Activated naive CD4-positive, alpha-beta T cell treated with anti-CD3 and anti-CD28 coated beads, Interleukin-2, amount 50 U/mL, for 72 hours (primary cell): ENCODE results near the gene NUP133. TPM values are rescaled to one million over a fixed set of nuclear protein-coding genes. Genes with fewer than 3 reads are reported as not detected.
"Not testable (repeated sequence)": the region's sequence is repeated elsewhere in the genome, so short reads cannot be mapped to it uniquely, and the experiment has no call there.

Experiments
- ATAC-seq, 2 donors: fragments of 150-1000 bp; cut with Tn5 transposase; 2 replicates each; pipeline ENCODE4 v1.10.0; 2021; ENCODE audit warnings: mild to moderate bottlenecking in 2 of 2, moderate library complexity in 2 of 2
- DNase-seq, 2 donors: peaks; one replicate each; pipeline ENCODE4 v3.0.0; 2021 to 2022; ENCODE audit warnings: low spot score in 2 of 2
- H3K27ac Mint-ChIP-seq, 2 donors: one replicate each; pipeline ENCODE4 v1.8.0; 2022; ENCODE audit warnings: mild to moderate bottlenecking in 2 of 2, mixed read lengths in 2 of 2
- H3K36me3 Mint-ChIP-seq, 2 donors: one replicate each; pipeline ENCODE4 v1.8.0; 2022; ENCODE audit warnings: mixed read lengths in 2 of 2
- H3K9me3 Mint-ChIP-seq, 2 donors: one replicate each; pipeline ENCODE4 v1.8.0; 2022; ENCODE audit warnings: mixed read lengths in 2 of 2
- total RNA-seq, 2 donors: library from RNA; stranded (reverse); gene quantifications; one replicate each; pipeline ENCODE4 v1.2.3, GENCODE V29; 2022

Gene NUP133
- total RNA-seq, 2 donors from 2014 or later = 52.7 to 55.7 TPM

DNA sequence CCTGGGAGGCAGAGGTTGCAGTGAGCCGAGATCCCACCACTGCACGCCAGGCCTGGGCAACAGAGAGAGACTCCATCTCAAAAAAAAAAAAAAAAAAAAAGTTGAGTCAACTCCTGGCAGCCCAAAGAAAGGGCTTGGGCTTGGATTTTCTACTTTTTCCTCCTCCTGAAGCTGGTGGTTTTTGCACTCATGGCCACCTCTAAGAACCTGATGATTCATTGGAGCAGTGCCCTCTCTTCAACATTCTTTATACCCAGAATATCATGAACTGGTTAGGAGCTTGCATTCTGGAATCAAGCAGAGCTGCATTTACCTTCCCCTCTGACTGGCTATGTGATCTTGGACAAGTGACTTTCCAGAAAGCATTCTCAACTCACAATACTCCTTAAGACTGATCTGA lies 70.7 kb downstream of the NUP133 start:
- no peak for ATAC-seq
- peaks cover 12 to 32% of the 10 kb centered on the region in 2 donors for H3K36me3 Mint-ChIP-seq
- no peaks in the 10 kb centered on the region for H3K9me3 Mint-ChIP-seq
- no peak overlapping the region for H3K27ac Mint-ChIP-seq
- DNase-seq = no peak

DNA sequence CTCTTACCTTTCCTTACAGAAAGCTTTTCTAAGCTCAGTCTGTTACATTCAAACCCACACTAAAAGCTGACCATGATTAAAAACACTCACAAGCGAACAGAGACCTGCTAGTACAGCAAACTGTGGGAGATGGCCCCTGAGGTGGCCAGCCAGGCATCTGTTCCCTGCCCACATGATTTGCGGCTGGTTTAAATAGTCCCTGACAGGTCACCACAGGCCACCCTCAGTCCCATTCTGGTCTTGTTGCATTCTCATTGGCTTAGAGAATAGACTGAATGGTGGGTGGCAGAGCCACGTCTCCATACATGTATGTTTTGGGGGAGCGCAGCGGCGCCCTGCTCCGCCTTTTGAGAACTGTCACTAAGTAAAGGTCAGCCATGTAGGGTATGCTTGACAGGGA lies 71.9 kb downstream of the NUP133 start:
- no peak for DNase-seq
- Mint-ChIP-seq H3K27ac (no peak overlapping the region), H3K36me3 (peaks cover 17 to 37% of the 10 kb centered on the region in 2 donors), H3K9me3 (no peaks in the 10 kb centered on the region)
- ATAC-seq = no peak

DNA sequence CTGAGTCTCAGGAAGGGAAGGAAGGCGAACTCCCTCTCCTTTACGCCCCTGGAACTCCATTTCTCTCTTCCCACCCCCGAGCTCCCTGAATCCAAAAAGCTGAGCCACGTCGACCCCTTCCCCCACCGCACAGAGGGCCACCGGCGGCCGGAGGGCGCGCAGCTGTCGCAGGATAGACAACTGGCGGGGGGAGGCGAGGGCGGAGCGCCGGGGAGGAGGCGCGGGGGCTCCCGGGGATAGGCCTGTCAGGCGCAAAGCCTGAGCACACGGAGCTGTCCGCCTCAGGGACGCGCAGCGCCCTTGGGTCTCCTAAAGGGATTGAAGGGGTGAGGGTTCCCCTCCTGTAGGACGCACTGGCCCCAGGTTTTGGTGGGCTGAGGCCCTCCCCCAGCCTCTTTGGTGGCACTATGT lies 73.5 kb downstream of the NUP133 start:
- ATAC-seq (no peak), DNase-seq (no peak)
- peaks cover 8 to 27% of the 10 kb centered on the region in 2 donors for H3K36me3 Mint-ChIP-seq
- no peak overlapping the region for H3K27ac Mint-ChIP-seq
- H3K9me3 Mint-ChIP-seq = no peaks in the 10 kb centered on the region

DNA sequence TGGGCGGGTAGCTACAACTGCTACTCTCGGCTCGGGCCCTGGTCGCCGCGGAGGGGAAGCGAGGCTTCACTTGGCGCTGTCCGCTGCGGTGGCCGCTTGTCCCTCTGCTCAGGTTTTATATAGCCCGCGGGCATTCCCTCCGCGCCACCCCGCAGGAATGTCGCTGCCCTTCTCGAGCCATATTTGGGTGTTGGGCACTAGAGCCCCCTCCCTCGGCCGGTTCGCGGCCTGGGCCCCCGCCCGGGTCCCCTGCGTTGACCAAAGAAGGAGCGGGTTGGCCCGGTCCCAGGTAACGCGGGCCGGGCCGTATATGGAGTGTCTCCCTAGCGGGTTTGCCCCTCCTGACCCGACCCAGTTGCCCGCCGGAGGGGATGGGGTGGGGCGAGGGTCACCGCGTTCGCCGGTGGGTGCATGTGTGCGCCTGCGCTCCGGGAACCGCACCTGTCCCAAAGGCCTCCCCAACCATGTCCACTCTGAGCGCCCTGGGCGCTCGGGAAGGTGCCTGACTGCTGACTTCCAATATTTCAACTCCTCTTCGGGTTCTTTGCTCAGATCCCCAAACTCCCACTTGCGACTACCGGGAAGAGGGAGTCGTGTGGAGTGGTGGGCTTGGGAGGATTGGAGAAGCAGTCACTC lies 74.0 kb downstream of the NUP133 start, which contains the start of gene ACTA1:
Gene ACTA1, minus strand, starts transcription at position 90 of the 636 bp plus-strand sequence. CDS start 979 bp downstream, outside the sequence.
- Mint-ChIP-seq H3K9me3 (no peaks in the 10 kb centered on the region), H3K27ac (no peak within 1 kb of the TSS), H3K36me3 (peaks cover 8 to 26% of the 10 kb centered on the region in 2 donors)
- no peak for DNase-seq
- ATAC-seq = no peak

DNA sequence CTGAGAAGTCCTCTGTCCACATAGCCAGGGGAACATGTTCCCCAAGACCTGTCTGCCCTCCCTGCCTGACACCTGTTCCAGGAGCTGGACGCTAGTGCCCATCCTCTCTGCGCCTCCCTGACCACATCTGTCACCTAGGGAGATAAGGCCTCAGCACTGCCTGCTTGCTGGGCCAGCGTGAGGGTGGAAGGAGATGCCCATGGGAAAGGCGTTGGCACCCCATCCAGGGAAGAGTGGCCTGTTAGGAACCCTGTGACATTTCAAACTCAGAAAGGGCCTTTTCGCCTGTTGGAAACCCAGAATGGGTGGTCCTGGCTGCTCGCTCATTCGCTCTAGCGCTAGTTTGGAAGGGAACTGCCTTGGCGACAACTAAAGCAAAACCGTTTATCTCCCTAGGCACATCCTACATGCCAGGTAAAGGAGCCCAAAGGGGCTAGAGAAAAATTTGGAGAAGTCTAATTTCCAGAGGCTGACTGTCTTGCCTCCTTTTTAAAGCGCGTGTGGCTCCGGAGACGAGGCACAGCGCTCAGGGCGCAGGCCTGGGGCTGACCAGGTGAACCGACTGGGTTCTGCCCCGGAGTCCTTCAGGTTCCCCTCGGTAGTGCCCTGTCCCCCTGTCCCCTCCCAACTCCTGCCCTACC lies 74.7 kb downstream of the NUP133 start:
- Mint-ChIP-seq H3K36me3 (peaks cover 8 to 19% of the 10 kb centered on the region in 2 donors), H3K27ac (no peak overlapping the region), H3K9me3 (no peaks in the 10 kb centered on the region)
- DNase-seq (peak in 1 of 2 donors; percentile 18), ATAC-seq (peak in 1 of 2 donors; percentile 16)

DNA sequence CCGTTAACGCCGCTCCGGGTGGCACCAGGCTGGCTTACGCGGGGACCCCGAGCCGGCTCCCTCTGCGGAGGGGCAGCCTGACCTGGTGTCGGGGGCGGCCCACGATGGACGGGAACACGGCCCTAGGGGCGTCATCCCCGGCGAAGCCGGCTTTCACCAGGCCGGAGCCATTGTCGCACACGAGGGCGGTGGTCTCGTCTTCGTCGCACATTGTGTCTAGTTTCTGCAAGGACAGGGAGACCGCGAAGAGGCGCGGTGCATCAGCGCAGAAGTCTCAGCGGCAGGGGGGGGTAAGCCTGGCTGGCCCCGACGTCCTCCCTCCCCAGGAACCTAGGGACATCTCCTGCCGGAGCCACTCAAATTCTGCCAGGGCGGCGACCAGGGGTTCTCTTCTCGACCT lies 75.2 kb downstream of the NUP133 start:
- Mint-ChIP-seq H3K9me3 (no peaks in the 10 kb centered on the region), H3K27ac (no peak overlapping the region), H3K36me3 (peaks cover 8 to 13% of the 10 kb centered on the region in 2 donors)
- ATAC-seq = no peak
- DNase-seq = no peak

DNA sequence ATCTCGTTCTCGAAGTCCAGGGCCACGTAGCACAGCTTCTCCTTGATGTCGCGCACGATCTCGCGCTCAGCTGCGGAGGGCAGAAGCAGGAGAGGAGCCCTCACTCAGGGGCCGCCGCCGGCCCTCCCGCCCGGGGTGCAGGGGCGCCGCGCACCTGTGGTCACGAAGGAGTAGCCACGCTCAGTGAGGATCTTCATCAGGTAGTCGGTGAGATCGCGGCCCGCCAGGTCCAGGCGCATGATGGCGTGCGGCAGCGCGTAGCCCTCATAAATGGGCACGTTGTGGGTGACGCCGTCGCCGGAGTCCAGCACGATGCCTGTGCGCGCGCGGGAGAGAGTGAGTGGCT lies 76.1 kb downstream of the NUP133 start:
- no peak overlapping the region for H3K27ac Mint-ChIP-seq
- DNase-seq (no peak), ATAC-seq (no peak)
- peaks cover 8% of the 10 kb centered on the region in 2 donors for H3K36me3 Mint-ChIP-seq
- H3K9me3 Mint-ChIP-seq = no peaks in the 10 kb centered on the region

DNA sequence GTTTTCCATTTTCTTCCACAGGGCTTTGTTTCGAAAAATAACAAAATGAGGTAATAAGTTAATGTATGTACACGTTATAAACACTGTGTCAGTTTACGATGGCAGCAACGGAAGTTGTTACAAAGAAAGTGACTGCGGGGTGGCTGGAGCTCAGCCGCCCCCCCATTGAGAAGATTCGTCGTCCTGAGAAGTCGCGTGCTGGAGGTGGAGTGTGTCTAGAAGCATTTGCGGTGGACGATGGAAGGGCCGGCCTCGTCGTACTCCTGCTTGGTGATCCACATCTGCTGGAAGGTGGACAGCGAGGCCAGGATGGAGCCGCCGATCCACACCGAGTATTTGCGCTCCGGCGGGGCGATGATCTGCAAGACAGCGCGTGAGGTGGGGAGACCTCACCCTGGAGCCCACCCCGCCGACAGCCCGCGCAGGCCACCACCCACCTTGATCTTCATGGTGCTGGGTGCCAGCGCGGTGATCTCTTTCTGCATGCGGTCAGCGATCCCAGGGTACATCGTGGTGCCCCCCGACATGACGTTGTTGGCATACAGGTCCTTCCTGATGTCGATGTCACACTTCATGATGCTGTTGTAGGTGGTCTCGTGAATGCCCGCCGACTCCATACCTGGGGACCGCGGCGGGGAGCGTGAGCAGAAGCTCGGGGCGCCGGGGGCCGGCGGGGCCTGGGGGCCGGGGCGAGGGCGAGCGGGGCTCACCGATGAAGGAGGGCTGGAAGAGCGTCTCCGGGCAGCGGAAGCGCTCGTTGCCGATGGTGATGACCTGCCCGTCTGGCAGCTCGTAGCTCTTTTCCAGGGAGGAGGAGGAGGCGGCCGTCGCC lies 76.6 kb downstream of the NUP133 start:
- no peak for DNase-seq
- Mint-ChIP-seq H3K27ac (peak overlapping the region in 1 of 2 donors; percentile 93), H3K9me3 (no peaks in the 10 kb centered on the region), H3K36me3 (peaks cover 8% of the 10 kb centered on the region in 2 donors)
- no peak for ATAC-seq

DNA sequence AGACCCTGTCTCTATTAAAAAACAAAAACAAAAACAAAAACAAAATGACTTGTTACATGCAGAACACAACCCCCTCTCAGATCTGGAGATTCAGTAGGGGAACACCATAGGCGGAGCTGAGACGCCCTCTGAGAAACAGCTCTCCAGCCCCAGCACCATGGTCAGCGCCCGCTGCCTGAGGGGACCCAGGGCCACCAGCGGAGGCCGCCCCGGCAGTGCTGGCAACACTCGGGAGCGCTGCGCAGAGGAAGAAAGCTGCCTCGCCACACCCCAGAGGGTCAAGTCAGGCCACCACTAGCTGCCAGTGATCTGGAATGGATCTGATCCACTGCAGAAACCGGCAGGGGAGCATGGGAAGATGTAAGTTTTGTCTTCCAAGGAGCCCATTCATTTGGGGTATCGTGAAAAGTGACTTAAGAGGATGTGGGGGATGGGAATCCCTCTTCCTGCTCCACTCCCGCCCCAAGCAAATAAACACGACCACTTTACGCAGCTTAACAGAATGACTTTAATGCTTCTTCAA lies 77.3 kb downstream of the NUP133 start:
- DNase-seq = peak in 1 of 2 donors; percentile 55
- Mint-ChIP-seq H3K27ac (peak overlapping the region in 1 of 2 donors; percentile 93), H3K9me3 (no peaks in the 10 kb centered on the region), H3K36me3 (peaks cover 8% of the 10 kb centered on the region in 2 donors)
- ATAC-seq = peak in 1 of 2 donors; percentile 40

DNA sequence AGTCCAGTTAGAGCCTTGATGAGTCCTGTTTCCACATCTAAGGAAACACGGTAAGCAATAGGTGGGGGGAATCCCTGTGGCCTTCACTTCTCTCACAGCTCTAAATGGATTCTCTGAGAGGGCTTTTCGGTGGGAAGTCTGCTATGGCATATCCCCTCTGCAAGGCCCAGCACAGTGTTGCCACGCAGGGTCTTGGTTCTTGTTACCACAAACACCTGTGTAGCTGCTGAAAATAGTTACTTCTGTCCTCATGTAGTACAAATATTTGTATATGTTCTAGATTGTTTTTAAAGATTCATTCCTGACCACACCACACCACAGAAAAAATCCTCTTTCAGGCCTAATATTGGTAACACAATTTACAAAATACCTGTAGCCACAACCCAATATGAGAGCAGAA lies 79.9 kb downstream of the NUP133 start:
- H3K36me3 Mint-ChIP-seq = peaks cover 17 to 18% of the 10 kb centered on the region in 2 donors
- no peaks in the 10 kb centered on the region for H3K9me3 Mint-ChIP-seq
- DNase-seq (no peak), ATAC-seq (no peak)
- H3K27ac Mint-ChIP-seq = no peak overlapping the region

DNA sequence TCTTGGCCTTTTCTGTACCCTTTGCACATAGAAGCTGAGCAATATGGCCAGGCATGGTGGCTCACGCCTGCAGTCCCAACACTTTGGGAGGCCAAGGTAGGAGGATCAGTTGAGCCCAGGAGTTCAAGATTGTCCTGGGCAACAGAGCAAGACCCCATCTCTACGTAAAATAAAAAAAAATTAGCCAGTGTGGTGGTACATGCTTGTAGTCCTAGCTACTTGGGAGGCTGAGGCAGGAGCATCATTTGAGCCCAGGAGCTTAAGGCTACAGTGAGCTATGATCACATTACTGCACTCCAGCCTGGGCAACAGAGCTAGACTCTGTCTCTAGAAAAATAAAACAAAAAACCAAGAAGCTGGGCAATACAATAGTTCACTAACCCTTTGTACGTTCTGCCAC lies 80.6 kb downstream of the NUP133 start:
- ATAC-seq = no peak
- Mint-ChIP-seq H3K9me3 (peaks cover 3 to 4% of the 10 kb centered on the region in 2 donors), H3K27ac (no peak overlapping the region), H3K36me3 (peaks cover 22 to 23% of the 10 kb centered on the region in 2 donors)
- DNase-seq = no peak

DNA sequence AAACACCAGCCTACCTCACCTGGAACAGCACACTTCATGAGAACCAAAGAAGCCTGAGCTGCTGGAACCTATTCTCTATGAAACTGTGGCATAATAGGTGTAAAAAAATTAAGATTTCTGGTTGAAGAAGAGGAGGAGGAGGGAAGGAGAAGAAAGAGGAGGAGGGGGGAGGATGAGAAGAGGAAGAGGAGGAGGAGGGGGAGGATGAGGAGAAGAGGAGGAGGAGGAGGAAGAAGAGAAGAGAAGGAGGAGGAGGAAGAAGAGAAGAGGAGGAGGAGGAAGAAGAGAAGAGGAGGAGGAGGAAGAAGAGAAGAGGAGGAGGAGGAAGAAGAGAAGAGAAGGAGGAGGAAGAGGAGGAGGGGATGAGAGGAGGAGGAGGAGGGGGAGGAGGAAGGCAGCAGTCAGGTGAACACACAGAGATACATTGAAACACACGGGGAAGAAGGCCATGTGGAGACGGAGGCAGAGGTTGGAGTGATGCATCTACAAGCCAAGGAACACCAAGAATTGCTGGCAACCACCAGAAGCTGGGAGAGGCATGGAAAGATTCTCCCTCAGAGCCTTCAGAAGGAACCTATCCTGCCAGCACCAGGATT lies 82.5 kb downstream of the NUP133 start:
- ATAC-seq (no peak), DNase-seq (no peak)
- H3K9me3 Mint-ChIP-seq = peaks cover 3 to 4% of the 10 kb centered on the region in 2 donors
- H3K36me3 Mint-ChIP-seq = peaks cover 14% of the 10 kb centered on the region in 2 donors
- H3K27ac Mint-ChIP-seq = no peak overlapping the region

DNA sequence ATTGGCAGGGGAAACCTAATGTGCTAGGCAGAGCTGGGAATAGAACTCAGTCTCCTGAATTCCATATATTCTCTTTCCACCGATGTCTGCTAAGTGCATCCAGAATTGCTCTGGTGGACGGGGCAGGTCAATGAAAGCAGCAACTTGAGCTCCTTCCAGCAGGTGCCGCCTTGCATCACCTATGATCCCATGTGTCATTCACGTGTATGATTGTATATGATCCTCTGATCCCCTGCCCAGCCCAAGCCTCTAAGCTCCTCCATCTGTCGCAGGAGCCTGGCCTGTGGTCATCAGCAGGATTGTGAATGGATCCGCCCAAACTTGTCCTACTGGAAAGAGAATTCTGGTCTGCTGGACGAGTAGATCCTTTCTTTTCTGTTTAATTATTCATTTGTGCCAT lies 87.4 kb downstream of the NUP133 start:
- Mint-ChIP-seq H3K9me3 (peaks cover 3 to 4% of the 10 kb centered on the region in 2 donors), H3K27ac (no peak overlapping the region), H3K36me3 (peaks cover 14% of the 10 kb centered on the region in 2 donors)
- DNase-seq = no peak
- no peak for ATAC-seq

DNA sequence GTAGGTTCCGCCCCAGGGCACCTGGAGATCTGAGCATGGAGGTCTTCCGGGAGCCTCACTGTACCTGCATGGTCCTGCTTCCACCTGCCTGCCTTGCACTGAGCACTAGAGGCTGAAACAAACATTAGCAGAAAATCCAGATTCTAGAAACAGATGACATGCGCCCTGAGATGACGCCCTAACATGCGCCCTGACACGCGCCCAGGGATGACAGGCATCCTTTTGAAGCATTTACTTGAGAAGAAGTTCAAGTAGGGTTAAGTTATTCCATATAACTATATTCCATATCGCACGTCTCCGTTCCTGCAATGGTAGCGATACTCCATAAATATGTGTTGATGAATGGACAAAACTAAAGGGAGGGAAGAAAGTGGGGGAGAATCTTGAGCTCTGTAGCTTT lies 87.9 kb downstream of the NUP133 start:
- peaks cover 14% of the 10 kb centered on the region in 2 donors for H3K36me3 Mint-ChIP-seq
- H3K27ac Mint-ChIP-seq = no peak overlapping the region
- peaks cover 3 to 4% of the 10 kb centered on the region in 2 donors for H3K9me3 Mint-ChIP-seq
- DNase-seq = no peak
- ATAC-seq = no peak

DNA sequence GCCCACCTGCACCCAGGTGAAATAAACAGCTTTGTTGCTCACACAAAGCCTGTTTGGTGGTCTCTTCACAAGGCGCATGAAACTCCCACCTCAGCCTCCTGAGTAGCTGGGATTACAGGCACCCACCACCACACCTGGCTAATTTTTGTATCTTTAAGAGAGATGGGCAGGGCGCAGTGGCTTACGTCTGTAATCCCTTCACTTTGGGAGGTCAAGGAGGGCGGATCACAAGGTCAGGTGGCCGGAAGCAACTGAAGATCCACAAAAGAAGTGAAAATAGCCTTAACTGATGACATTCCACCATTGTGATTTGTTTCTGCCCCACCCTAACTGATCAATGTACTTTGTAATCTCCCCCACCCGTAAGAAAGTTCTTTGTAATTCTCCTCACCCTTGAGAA lies 89.6 kb downstream of the NUP133 start:
- not testable (repeated sequence) for H3K36me3 Mint-ChIP-seq, DNase-seq, H3K9me3 Mint-ChIP-seq, ATAC-seq, H3K27ac Mint-ChIP-seq

DNA sequence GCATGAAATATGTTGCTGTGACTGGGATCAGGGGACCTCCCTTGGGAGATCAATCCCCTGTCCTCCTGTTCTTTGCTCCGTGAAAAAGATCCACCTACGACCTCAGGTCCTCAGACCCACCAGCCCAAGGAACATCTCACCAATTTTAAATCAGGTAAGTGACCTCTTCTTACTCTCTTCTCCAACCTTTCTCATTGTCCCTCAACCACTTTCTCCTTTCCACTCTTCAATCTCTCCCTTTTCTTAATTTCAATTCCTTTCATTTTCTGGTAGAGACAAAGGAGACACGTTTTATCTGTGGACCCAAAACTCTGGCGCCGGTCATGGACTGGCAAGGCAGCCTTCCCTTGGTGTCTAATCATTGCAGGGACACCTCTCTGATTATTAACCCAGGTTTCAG lies 95.3 kb downstream of the NUP133 start:
- H3K36me3 Mint-ChIP-seq, H3K27ac Mint-ChIP-seq, DNase-seq, H3K9me3 Mint-ChIP-seq, ATAC-seq: not testable (repeated sequence)

DNA sequence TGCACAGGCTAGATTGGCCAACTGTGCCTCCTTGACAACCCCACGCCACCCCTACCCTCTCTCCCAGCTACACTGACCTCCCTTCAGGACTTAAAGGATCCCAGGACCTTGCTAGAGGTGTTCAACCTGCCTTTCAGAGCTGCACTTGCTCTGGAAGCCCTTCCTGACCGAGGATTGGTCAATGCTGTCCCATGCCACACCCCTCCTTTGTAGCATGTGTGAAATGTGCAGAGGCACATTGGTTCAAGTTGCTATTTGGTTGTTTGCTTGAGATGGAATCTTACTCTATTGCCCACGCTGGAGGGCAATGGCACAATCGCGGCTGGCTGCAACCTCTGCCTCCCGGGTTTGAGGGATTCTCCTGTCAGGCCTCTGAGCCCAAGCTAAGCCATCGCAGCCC lies 96.1 kb downstream of the NUP133 start:
- no peaks in the 10 kb centered on the region for H3K36me3 Mint-ChIP-seq
- H3K27ac Mint-ChIP-seq = no peak overlapping the region
- DNase-seq (no peak), ATAC-seq (no peak)
- no peaks in the 10 kb centered on the region for H3K9me3 Mint-ChIP-seq
